Mucosa of descending colon (tissue), 3 donors: Measurements from ENCODE around the gene PRDM16. TPM values are rescaled to one million over a fixed set of nuclear protein-coding genes. Genes with fewer than 3 reads are reported as not detected.

Experiments used
- ATAC-seq: fragments of 200-7000 bp; cut with Tn5 transposase; one replicate; pipeline ENCODE4 v1.9.1; 2020; ENCODE audit warnings: mild to moderate bottlenecking, moderate library complexity
- DNase-seq, 3 donors: peaks; one replicate each; pipeline ENCODE4 v3.0.0-alpha.2; 2020
- H3K36me3 ChIP-seq: fragments of 200-600 bp; one replicate; pipeline ENCODE4 v1.8.0; 2021; ENCODE audit warnings: low read depth, mild to moderate bottlenecking
- H3K4me1 ChIP-seq: fragments of 200-600 bp; one replicate; pipeline ENCODE4 v1.8.0; 2021; ENCODE audit warnings: low read depth, mild to moderate bottlenecking
- H3K4me3 ChIP-seq: fragments of 200-600 bp; one replicate; pipeline ENCODE4 v1.8.0; 2021; ENCODE audit warnings: mild to moderate bottlenecking
- H3K9me3 ChIP-seq: fragments of 200-600 bp; one replicate; pipeline ENCODE4 v1.8.0; 2021; ENCODE audit warnings: mild to moderate bottlenecking
- intact Hi-C, 2 donors: fragments of 100-400 bp; cut with DNase I in 1 of 2; cut with micrococcal nuclease in 1 of 2; formaldehyde crosslinking; loops; one replicate each; pipeline versions ENCODE4 v1.11.0 to v1.11.1; 2022; cut with DNase I, micrococcal nuclease
- total RNA-seq, 3 donors: library from RNA; stranded (reverse); fragmentation: NEBNext Ultra II Directional in 2 of 3; extraction: Animal tissue kit (Norgen Biotek cat#: 25700) in 2 of 3; gene quantifications; one replicate each; pipeline versions ENCODE4 v1.2.1 to v1.2.4, GENCODE V29; 2021 to 2023
- TF ChIP-seq, protein P1 (sequence below): fragments of 200-600 bp; IDR thresholded peaks from one replicate; pipeline ENCODE4 v1.8.0; 2022; ENCODE audit warnings: antibody characterized with exemption, mild to moderate bottlenecking
- donor health status: DM: no; HTN: no; CAD: no; lungs with moderate emphysema.
- donor health status: DM: no; HTN: no; CAD: no.
- donor health status: DM: no; HTN: yes; CAD: no.

PRDM16 gene
- total RNA-seq, 3 donors from 2014 or later: 1.6 to 2.5 (median 2.4) TPM

DNA sequence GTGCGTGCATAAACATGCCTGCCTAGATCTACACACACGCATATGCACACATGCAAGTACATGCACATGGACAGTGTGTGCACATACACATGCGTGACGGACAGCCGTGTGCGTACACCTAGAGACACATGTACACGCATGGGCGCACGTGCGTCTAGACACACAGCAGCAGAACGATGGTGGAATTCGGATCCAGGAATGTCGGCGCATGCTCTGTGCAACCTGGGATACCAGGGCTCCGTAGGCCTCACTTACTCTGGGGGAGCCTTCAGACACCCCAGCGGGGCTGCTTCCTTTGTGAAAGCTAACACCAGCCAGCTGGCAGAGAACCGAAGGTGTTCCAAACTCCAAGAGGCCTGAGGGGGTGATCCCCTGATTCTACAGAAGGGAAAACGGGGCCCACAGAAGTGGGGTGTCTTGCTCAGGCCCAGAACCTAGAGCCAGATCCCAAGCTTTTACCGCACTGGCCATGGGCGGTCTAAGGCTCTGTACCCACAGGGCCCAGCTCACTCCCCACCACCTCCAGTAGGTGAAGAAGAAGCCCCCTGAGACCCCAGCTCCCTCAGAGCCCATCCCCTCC, 358.0 kb downstream of the PRDM16 start:
- TF ChIP-seq, protein P1, sequence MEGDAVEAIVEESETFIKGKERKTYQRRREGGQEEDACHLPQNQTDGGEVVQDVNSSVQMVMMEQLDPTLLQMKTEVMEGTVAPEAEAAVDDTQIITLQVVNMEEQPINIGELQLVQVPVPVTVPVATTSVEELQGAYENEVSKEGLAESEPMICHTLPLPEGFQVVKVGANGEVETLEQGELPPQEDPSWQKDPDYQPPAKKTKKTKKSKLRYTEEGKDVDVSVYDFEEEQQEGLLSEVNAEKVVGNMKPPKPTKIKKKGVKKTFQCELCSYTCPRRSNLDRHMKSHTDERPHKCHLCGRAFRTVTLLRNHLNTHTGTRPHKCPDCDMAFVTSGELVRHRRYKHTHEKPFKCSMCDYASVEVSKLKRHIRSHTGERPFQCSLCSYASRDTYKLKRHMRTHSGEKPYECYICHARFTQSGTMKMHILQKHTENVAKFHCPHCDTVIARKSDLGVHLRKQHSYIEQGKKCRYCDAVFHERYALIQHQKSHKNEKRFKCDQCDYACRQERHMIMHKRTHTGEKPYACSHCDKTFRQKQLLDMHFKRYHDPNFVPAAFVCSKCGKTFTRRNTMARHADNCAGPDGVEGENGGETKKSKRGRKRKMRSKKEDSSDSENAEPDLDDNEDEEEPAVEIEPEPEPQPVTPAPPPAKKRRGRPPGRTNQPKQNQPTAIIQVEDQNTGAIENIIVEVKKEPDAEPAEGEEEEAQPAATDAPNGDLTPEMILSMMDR: no peak
- H3K4me1 ChIP-seq: peaks cover 11% of the 10 kb centered on the region
- no peaks in the 10 kb centered on the region for H3K36me3 ChIP-seq
- H3K9me3 ChIP-seq: no peaks in the 10 kb centered on the region
- DNase-seq (no peak), ATAC-seq (no peak)
- intact Hi-C loops: loop anchor here (10.0 kb wide), 2 partner anchors 412 to 1012 kb away; partner anchors contain the start of gene PEX10 (in 1 of the 2)
- no peak overlapping the region for H3K4me3 ChIP-seq

DNA sequence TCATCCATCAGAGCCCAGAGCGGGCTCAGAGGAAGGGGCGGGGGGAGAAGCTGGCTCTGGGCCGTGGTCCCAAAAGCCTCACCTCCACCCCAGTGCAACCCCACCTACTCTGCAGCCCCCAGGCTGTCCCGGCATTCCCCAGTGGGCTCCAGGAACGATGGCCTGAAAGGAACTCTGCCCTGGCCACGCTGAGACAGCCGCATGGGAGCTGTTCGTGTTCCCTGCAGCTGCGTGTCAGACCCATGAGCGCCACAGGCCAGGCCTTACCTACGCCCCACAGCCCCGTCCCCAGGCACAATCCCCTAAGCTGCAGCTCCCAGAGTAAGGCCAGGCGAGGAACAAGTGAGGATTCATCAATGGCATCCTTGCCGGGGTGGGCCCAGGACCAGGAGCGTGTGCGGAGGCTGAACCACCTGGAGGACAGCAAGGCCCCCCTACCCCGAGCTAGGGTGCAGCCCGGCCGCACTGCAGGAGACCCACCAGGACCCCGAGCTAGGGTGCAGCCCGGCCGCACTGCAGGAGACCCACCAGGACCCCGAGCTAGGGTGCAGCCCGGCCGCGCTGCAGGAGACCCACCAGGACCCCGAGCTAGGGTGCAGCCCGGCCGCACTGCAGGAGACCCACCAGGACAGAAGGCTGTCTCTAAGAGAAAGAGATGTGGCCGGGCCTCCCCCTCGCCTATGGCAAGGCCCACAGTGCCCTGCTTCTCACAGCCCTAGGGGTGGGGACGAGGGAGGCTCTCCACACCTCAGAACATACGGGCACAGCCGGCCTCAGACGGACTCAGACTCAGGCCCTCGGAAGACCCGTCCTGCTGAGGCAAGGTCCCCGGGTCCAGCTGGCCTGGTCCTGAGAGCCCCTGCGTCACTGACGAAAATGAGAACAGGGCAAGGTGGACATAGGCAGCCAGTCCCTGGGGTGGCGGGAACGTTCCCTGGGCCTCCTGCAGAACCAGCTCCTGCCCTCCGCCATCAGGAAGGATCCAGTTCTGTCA, 359.0 kb downstream of the PRDM16 start:
- intact Hi-C loops: loop anchor here (10.0 kb wide), 2 partner anchors 413 to 1013 kb away; partner anchors contain the start of gene PEX10 (in 1 of the 2)
- TF ChIP-seq, protein P1: no peak
- Histone ChIP-seq H3K4me3 (no peak overlapping the region), H3K9me3 (no peaks in the 10 kb centered on the region), H3K36me3 (no peaks in the 10 kb centered on the region), H3K4me1 (peaks cover 9% of the 10 kb centered on the region)
- ATAC-seq (no peak), DNase-seq (peak in 1 of 3 donors; percentile 33)

DNA sequence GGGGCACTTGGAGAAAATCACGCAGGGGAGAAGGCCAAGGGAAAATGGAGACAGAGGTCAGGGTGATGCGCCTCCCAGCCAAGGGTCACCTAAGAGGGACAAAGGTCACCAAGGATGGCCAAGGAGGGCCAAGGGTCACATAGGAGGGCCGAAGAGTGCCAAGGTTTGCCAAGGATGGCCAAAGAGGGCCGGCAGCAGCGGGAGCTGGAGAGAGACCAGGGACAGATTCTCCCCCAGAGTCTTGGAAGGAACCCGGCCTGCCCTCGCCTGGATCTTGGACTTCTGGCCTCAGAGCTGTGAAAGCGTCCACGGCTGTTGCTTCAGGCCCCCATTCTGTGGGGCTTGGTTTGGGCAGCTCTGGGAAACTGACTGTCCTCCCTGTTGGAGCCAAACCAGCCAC, 359.9 kb downstream of the PRDM16 start:
- Histone ChIP-seq H3K9me3 (no peaks in the 10 kb centered on the region), H3K36me3 (no peaks in the 10 kb centered on the region), H3K4me3 (no peak overlapping the region), H3K4me1 (peaks cover 2% of the 10 kb centered on the region)
- TF ChIP-seq, protein P1: no peak
- DNase-seq: no peak
- no peak for ATAC-seq
- intact Hi-C loops: loop anchor here (10.0 kb wide), 2 partner anchors 414 to 1014 kb away; partner anchors contain the start of gene PEX10 (in 1 of the 2)

DNA sequence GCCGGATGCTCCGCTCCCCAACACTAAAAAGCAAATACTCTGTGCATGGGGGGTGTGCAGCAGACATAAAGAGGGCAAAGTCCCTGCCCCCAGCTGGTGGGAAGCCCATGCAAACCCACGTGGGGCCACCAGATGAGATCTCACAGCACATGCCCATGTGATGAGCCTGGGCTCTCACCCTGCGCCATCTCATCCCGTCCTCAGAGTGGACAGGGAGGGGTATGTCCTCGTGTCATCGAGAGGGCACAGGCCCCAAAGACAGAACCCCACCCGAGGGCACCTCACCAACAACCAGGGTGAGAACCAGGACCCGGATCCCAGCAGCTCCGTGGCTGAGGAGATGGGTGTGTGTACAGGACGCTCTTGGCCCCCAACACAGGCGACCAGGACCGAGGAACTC, 360.3 kb downstream of the PRDM16 start:
- no peaks in the 10 kb centered on the region for H3K9me3 ChIP-seq
- TF ChIP-seq, protein P1: no peak
- no peak for ATAC-seq
- no peaks in the 10 kb centered on the region for H3K36me3 ChIP-seq
- no peaks in the 10 kb centered on the region for H3K4me1 ChIP-seq
- intact Hi-C loops: loop anchor here (10.0 kb wide), 2 partner anchors 415 to 1015 kb away; partner anchors contain the start of gene PEX10 (in 1 of the 2)
- H3K4me3 ChIP-seq: no peak overlapping the region
- DNase-seq: peak in 1 of 3 donors; percentile 27

DNA sequence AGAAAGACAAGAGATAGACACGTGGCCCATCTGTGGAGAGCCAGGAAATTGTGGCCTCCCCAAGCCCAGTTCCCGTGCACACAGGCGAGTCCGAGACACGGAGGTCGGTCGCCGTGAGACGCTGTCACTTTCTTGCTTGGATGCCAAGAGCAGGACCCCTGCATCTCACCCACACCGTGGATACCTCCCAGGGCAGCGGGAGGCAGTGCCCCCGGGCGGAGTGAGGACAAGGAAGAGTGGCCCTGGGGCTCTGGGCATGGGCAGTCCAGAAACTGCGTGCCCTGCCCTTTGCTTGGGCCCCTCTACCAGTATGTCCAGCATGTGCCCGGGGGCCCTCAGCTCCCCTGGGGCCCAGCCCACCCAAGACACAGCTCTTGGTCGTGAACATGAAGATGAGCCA, 360.8 kb downstream of the PRDM16 start:
- ATAC-seq (no peak), DNase-seq (peak in 1 of 3 donors; percentile 31)
- H3K4me3 ChIP-seq: no peak overlapping the region
- H3K36me3 ChIP-seq: no peaks in the 10 kb centered on the region
- H3K4me1 ChIP-seq: no peaks in the 10 kb centered on the region
- TF ChIP-seq, protein P1: no peak
- H3K9me3 ChIP-seq: no peaks in the 10 kb centered on the region
- intact Hi-C loops: loop anchor here (10.0 kb wide), 2 partner anchors 415 to 1015 kb away; partner anchors contain the start of gene PEX10 (in 1 of the 2)
